GM15510 (cell line): ENCODE data around the gene BIRC3.

Experiments
- POLR2A ChIP-seq: IDR thresholded peaks from 3 replicates; pipeline ENCODE4 v1.6.1; 2011; ENCODE audit warnings: borderline replicate concordance; ENCODE audit not compliant: insufficient read length; ENCODE audit errors: extremely low read depth

BIRC3 gene

GRCh38 chr11:102287964-102288724 lies 29.1 kb upstream of the BIRC3 start:
- no peak for TF ChIP-seq POLR2A

- no peak for TF ChIP-seq POLR2A
These were observed 28.6 kb upstream of the BIRC3 start for GRCh38 chr11:102288725-102289083.

GRCh38 chr11:102289592-102289991 lies 27.7 kb upstream of the BIRC3 start:
- no peak for TF ChIP-seq POLR2A

- no peak for TF ChIP-seq POLR2A
These were observed 25.5 kb upstream of the BIRC3 start for GRCh38 chr11:102291831-102292230.

GRCh38 chr11:102292933-102293332 lies 24.4 kb upstream of the BIRC3 start:
- TF ChIP-seq POLR2A, result no peak

GRCh38 chr11:102293873-102294601 lies 23.2 kb upstream of the BIRC3 start:
- no peak for TF ChIP-seq POLR2A

GRCh38 chr11:102295045-102295444 lies 22.2 kb upstream of the BIRC3 start:
- TF ChIP-seq POLR2A, result no peak

GRCh38 chr11:102302241-102302640 lies 15.0 kb upstream of the BIRC3 start:
- TF ChIP-seq POLR2A, result no peak

- TF ChIP-seq POLR2A, result no peak
These were observed 12.6 kb upstream of the BIRC3 start for GRCh38 chr11:102304686-102305085.

GRCh38 chr11:102305352-102306047 lies 11.8 kb upstream of the BIRC3 start:
- TF ChIP-seq POLR2A, result no peak

GRCh38 chr11:102306048-102306597 lies 11.2 kb upstream of the BIRC3 start:
- TF ChIP-seq POLR2A, result no peak

- no peak for TF ChIP-seq POLR2A
These were observed 10.2 kb upstream of the BIRC3 start for GRCh38 chr11:102306817-102307726.

- TF ChIP-seq POLR2A, result no peak
These were observed 9.6 kb upstream of the BIRC3 start for GRCh38 chr11:102307727-102308038.
